HepG2 (cell line): ENCODE results near the gene TCF12. TPM values are rescaled to one million over a fixed set of nuclear protein-coding genes. Genes with fewer than 3 reads are reported as not detected.

Source experiments
- ATAC-seq: fragments of 200-7000 bp; cut with Tn5 transposase; 3 replicates; pipeline ENCODE4 v1.9.1; 2020; ENCODE audit warnings: mild to moderate bottlenecking, moderate library complexity
- BruUV-seq: library from RNA; stranded (reverse); fragments of 400-500 nt; replicated peaks from 2 replicates; lab custom pipeline; 2021; lab: Mats Ljungman, UMichigan
- CTCF ChIA-PET: fragments of 300-600 bp; formaldehyde crosslinking; extraction: SDS; loops from one replicate; lab custom pipeline; 2021; ENCODE audit warnings: low total read pairs, inconsistent platforms, low intra/inter-chr PET ratio; lab: Yijun Ruan, JAX
- POLR2A ChIA-PET: fragments of 350-600 bp; sonication (Branson Sonifier 250); formaldehyde crosslinking; loops from one replicate; lab custom pipeline; 2020; ENCODE audit warnings: antibody characterized with exemption, inconsistent platforms; lab: Yijun Ruan, JAX
- DNase-seq: peaks from one replicate; pipeline ENCODE4 v3.0.0-alpha.2; 2015; ENCODE audit warnings: low spot score
- FAIRE-seq: peaks from 3 replicates; lab custom pipeline; 2011; peaks lifted over from hg19 to GRCh38; lab: Jason Lieb, UNC
- H2AFZ ChIP-seq: one replicate; pipeline ENCODE4 v1.6.1; 2011; ENCODE audit warnings: low read length, inconsistent platforms
- H3K27ac ChIP-seq: fragments of 300-600 bp; 3 replicates; pipeline ENCODE4 v1.8.0; 2011; ENCODE audit warnings: mixed run types, mild to moderate bottlenecking, mixed read lengths, low read length, inconsistent platforms; ENCODE audit not compliant: insufficient read depth; ENCODE audit errors: extremely low read length
- H3K27me3 ChIP-seq, 2 experiments: fragments of 200-600 bp in 1 of 2; 2 replicates in 1 of 2; 3 replicates in 1 of 2; pipeline versions ENCODE4 v1.6.0 to v1.8.0; 2011; ENCODE audit warnings: low read length in 2 of 2, mild to moderate bottlenecking in 2 of 2, moderate library complexity in 2 of 2, inconsistent platforms in 1 of 2; ENCODE audit not compliant: insufficient read depth in 2 of 2, control insufficient read depth in 1 of 2
- H3K36me3 ChIP-seq, 2 experiments: fragments of 200-600 bp in 1 of 2; replicated peaks in 1 of 2; 2 replicates in 1 of 2; 3 replicates in 1 of 2; pipeline versions ENCODE4 v1.5.1 to v1.8.0; 2011; ENCODE audit warnings: low read length in 2 of 2, inconsistent platforms in 1 of 2; ENCODE audit not compliant: insufficient read depth in 2 of 2, control insufficient read depth in 1 of 2
- H3K4me1 ChIP-seq: 2 replicates; pipeline ENCODE4 v1.5.1; 2012; ENCODE audit warnings: low read length, inconsistent platforms; ENCODE audit not compliant: insufficient read depth
- H3K4me2 ChIP-seq: 2 replicates; pipeline ENCODE4 v1.6.0; 2011; ENCODE audit warnings: low read depth, low read length, inconsistent platforms
- H3K4me3 ChIP-seq, 3 experiments: fragments of 200-600 bp in 1 of 3; sonication (generic), shearing (Covaris generic) in 1 of 3; replicated peaks in 1 of 3; 2 replicates each; pipeline ENCODE4 v1.5.1; 2011 to 2016; ENCODE audit warnings: low read length in 3 of 3, inconsistent platforms in 2 of 3, low read depth in 2 of 3, mild to moderate bottlenecking in 2 of 3, control low read depth in 1 of 3, mixed read lengths in 1 of 3; ENCODE audit not compliant: insufficient read depth in 1 of 3
- H3K79me2 ChIP-seq: one replicate; pipeline ENCODE4 v1.6.1; 2011; ENCODE audit warnings: low read length, inconsistent platforms; ENCODE audit not compliant: insufficient read depth
- H3K9ac ChIP-seq: 2 replicates; pipeline ENCODE4 v1.6.0; 2011; ENCODE audit warnings: mild to moderate bottlenecking, low read depth, low read length, inconsistent platforms; ENCODE audit not compliant: insufficient read depth
- H3K9me3 ChIP-seq: 2 replicates; pipeline ENCODE4 v1.5.1; 2012; ENCODE audit warnings: mild to moderate bottlenecking, low read length
- H4K20me1 ChIP-seq: 2 replicates; pipeline ENCODE4 v1.6.0; 2011; ENCODE audit warnings: inconsistent platforms, mild to moderate bottlenecking, low read length, moderate library complexity; ENCODE audit not compliant: insufficient read depth
- BORCS8-MEF2B ChIP-seq: sonication (generic); formaldehyde crosslinking; IDR thresholded peaks from 2 replicates; pipeline ENCODE4 v1.8.0; 2022; ENCODE audit warnings: mild to moderate bottlenecking, missing genetic modification reagents
- CBX1 ChIP-seq: IDR thresholded peaks from one replicate; pipeline ENCODE4 v1.6.1; 2016; ENCODE audit warnings: antibody characterized with exemption, low read depth
- FOXO1 ChIP-seq: sonication (generic); formaldehyde crosslinking; IDR thresholded peaks from 2 replicates; pipeline ENCODE4 v1.4.0; 2020; ENCODE audit warnings: missing genetic modification reagents
- JUND ChIP-seq: sonication (generic); formaldehyde crosslinking; IDR thresholded peaks from 2 replicates; pipeline ENCODE4 v1.8.0; 2022; ENCODE audit warnings: mild to moderate bottlenecking, missing genetic modification reagents
- MIER3 ChIP-seq: IDR thresholded peaks from 2 replicates; pipeline ENCODE4 v1.6.1; 2016; ENCODE audit warnings: missing compliant biosample characterization, borderline replicate concordance
- PAWR ChIP-seq: sonication (generic); formaldehyde crosslinking; IDR thresholded peaks from 2 replicates; pipeline ENCODE4 v1.4.0; 2020; ENCODE audit warnings: missing genetic modification reagents, mild to moderate bottlenecking, borderline replicate concordance
- RBM22 ChIP-seq: fragments of 200-400 bp; formaldehyde crosslinking; optimal IDR thresholded peaks from 2 replicates; pipeline ENCODE3; 2017; ENCODE audit warnings: mild to moderate bottlenecking, low read length, moderate library complexity
- SMARCE1 ChIP-seq: fragments of 450-650 bp; IDR thresholded peaks from 2 replicates; pipeline ENCODE4 v1.6.1; 2017; ENCODE audit warnings: borderline replicate concordance
- SNAPC2 ChIP-seq: sonication (generic); formaldehyde crosslinking; IDR thresholded peaks from 2 replicates; pipeline ENCODE4 v1.8.1; 2022; ENCODE audit warnings: mild to moderate bottlenecking, missing genetic modification reagents
- SP5 ChIP-seq: IDR thresholded peaks from 2 replicates; pipeline ENCODE4 v1.6.1; 2016; ENCODE audit warnings: low read depth, borderline replicate concordance
- SUZ12 ChIP-seq: fragments of 150-350 bp; IDR thresholded peaks from 2 replicates; pipeline ENCODE4 v1.6.1; 2014; ENCODE audit warnings: low read depth, low read length
- THAP8 ChIP-seq: sonication (generic); formaldehyde crosslinking; IDR thresholded peaks from 2 replicates; pipeline ENCODE4 v1.5.1; 2020; ENCODE audit warnings: missing genetic modification reagents, mild to moderate bottlenecking, borderline replicate concordance
- U2AF2 ChIP-seq: fragments of 200-400 bp; formaldehyde crosslinking; IDR thresholded peaks from 2 replicates; pipeline ENCODE4 v1.6.1; 2017; ENCODE audit warnings: low read depth, mild to moderate bottlenecking, low read length
- YEATS4 ChIP-seq: sonication (generic); formaldehyde crosslinking; IDR thresholded peaks from 2 replicates; pipeline ENCODE4 v1.4.0; 2020; ENCODE audit warnings: missing genetic modification reagents, borderline replicate concordance
- ZFP82 ChIP-seq: sonication (generic); formaldehyde crosslinking; IDR thresholded peaks from 2 replicates; pipeline ENCODE4 v1.5.1; 2020; ENCODE audit warnings: mild to moderate bottlenecking, missing genetic modification reagents, borderline replicate concordance
- ZNF235 ChIP-seq: sonication (generic); formaldehyde crosslinking; IDR thresholded peaks from 2 replicates; pipeline ENCODE4 v1.8.1; 2023; ENCODE audit warnings: mild to moderate bottlenecking, missing genetic modification reagents, borderline replicate concordance
- ZNF251 ChIP-seq: sonication (generic); formaldehyde crosslinking; IDR thresholded peaks from 2 replicates; pipeline ENCODE4 v1.9.0; 2021; ENCODE audit warnings: mild to moderate bottlenecking, missing genetic modification reagents
- ZNF639 ChIP-seq: conservative IDR thresholded peaks from 2 replicates; pipeline ENCODE4 v1.6.1; 2018; ENCODE audit warnings: missing genetic modification reagents
- ZNF660 ChIP-seq: sonication (generic); formaldehyde crosslinking; IDR thresholded peaks from 2 replicates; pipeline ENCODE4 v1.5.1; 2020; ENCODE audit warnings: mild to moderate bottlenecking, low read depth, missing genetic modification reagents, borderline replicate concordance
- ZNF724P ChIP-seq: sonication (generic); formaldehyde crosslinking; IDR thresholded peaks from 2 replicates; pipeline ENCODE4 v1.8.0; 2022; ENCODE audit warnings: missing genetic modification reagents, borderline replicate concordance
- ZNF792 ChIP-seq: IDR thresholded peaks from 2 replicates; pipeline ENCODE4 v1.6.1; 2016
- ZXDC ChIP-seq: sonication (generic); formaldehyde crosslinking; IDR thresholded peaks from 2 replicates; pipeline ENCODE4 v1.5.0; 2020; ENCODE audit warnings: mild to moderate bottlenecking, missing genetic modification reagents
- WGBS: methylation state at CpG from one replicate; pipeline ENCODE4 v1.1.6; 2017; ENCODE audit warnings: low lambda C conversion rate; 5-methylcytosine and 5-hydroxymethylcytosine counted together
- in situ Hi-C: cut with HindIII; loops from 2 replicates; pipeline ENCODE4 v1.10.0; 2017; ENCODE audit warnings: low pct_unique_long_range_greater_than_20kb; ENCODE audit not compliant: extremely low pct_ligation_motif_present
- intact Hi-C: fragments of 100-400 bp; cut with micrococcal nuclease; formaldehyde crosslinking; loops from one replicate; pipeline ENCODE4 v1.10.0; 2022; ENCODE audit not compliant: unreplicated experiment
- polyA plus RNA-seq, 8 experiments: library from polyadenylated mRNA; depleted of rRNA in 3 of 8; stranded (reverse) in 7 of 8; unstranded in 1 of 8; fragments of >200 nt; fragmentation: Illumina TruSeq in 4 of 8; extraction: Trizol in 4 of 8; gene quantifications; 2 replicates each; pipeline versions ENCODE4 v1.2.1 to v1.2.3, GENCODE V29; 2011 to 2016; ENCODE audit warnings: low read depth in 4 of 8, missing spikeins in 1 of 8, mixed read lengths in 1 of 8; ENCODE audit not compliant: insufficient read depth in 1 of 8
- total RNA-seq, 5 experiments: library from RNA; depleted of rRNA; stranded (reverse); fragments of >200 nt; fragmentation: Illumina TruSeq; extraction: Trizol; gene quantifications; 2 replicates each; pipeline ENCODE4 v1.2.3, GENCODE V29; 2016; ENCODE audit warnings: low read depth in 1 of 5

Gene TCF12
- total and polyA plus RNA-seq, 2 of the 13 experiments (the other 11 are each of a cell fraction or from before 2014, with no cell fraction given): 48.6 to 51.1 TPM

GRCh38 chr15:57165992-57166391 is 247.5 kb downstream of the TCF12 start (continued):
- TF ChIP-seq THAP8 (CRISPR knock-in tag): no peak
- TF ChIP-seq SUZ12: no peak
- TF ChIP-seq SNAPC2: no peak
- TF ChIP-seq PAWR: no peak
- TF ChIP-seq ZXDC (CRISPR knock-in tag): no peak
- TF ChIP-seq, all 625 proteins: peak for 0

GRCh38 chr15:57167821-57168395 is 249.5 kb downstream of the TCF12 start:
- H4K20me1 ChIP-seq: no peaks in the 10 kb centered on the region
- H3K9ac ChIP-seq: no peak overlapping the region
- H2AFZ ChIP-seq: no peak overlapping the region
- intact Hi-C loops (no loop called here), in situ Hi-C loops (loop anchor here (25.0 kb wide), 1 partner anchor 369 kb away; no protein-coding TSS in a partner anchor)
- no peak for FAIRE-seq
- no peak for ATAC-seq
- no peak overlapping the region for H3K27ac ChIP-seq
- no peaks in the 10 kb centered on the region for H3K9me3 ChIP-seq
- POLR2A ChIA-PET: no interaction called here
- H3K4me1 ChIP-seq: peaks cover 15% of the 10 kb centered on the region
- H3K79me2 ChIP-seq: no peaks in the 10 kb centered on the region
- 92% methylated on average over 3 of the region's 3 CpGs for WGBS
- no peaks in the 10 kb centered on the region for H3K27me3 ChIP-seq
- CTCF ChIA-PET: no interaction called here
- no peak overlapping the region for H3K4me3 ChIP-seq
- H3K4me2 ChIP-seq: no peak overlapping the region
- H3K36me3 ChIP-seq: peaks cover 1 to 8% of the 10 kb centered on the region in 2 experiments; a peak in 2 of 5 replicates
- BruUV-seq: no TSS peak
- no peak for DNase-seq
- TF ChIP-seq BORCS8-MEF2B (no peak), JUND (CRISPR knock-in tag) (no peak), ZNF251 (CRISPR knock-in tag) (no peak), SP5 (CRISPR knock-in tag) (no peak), SMARCE1 (no peak), ZNF724P (CRISPR knock-in tag) (no peak), MIER3 (CRISPR knock-in tag) (no peak), FOXO1 (no peak), ZNF235 (CRISPR knock-in tag) (no peak), ZNF792 (CRISPR knock-in tag) (no peak), ZNF660 (CRISPR knock-in tag) (no peak), ZFP82 (no peak), YEATS4 (no peak), U2AF2 (no peak), RBM22 (no peak), ZNF639 (CRISPR knock-in tag) (no peak), CBX1 (no peak)
